Spleen (tissue), 11 donors: ENCODE results near the gene SORCS2. TPM values are rescaled to one million over a fixed set of nuclear protein-coding genes. Genes with fewer than 3 reads are reported as not detected.

ENCODE experiments used
- DNase-seq: peaks from one replicate; pipeline ENCODE4 v3.0.0-alpha.2; 2020
- H3K27ac ChIP-seq, 8 donors: fragments of 200-600 bp; sonication (generic) in 7 of 8; 1 replicate in 4 of 8; 2 replicates in 4 of 8; pipeline versions ENCODE4 v1.5.0 to v1.8.0; 2016 to 2021; ENCODE audit warnings: inconsistent platforms in 4 of 8, mild to moderate bottlenecking in 4 of 8, moderate library complexity in 1 of 8
- H3K27me3 ChIP-seq, 7 donors: fragments of 200-600 bp; sonication (generic) in 6 of 7; replicated peaks in 1 of 7; 1 replicate in 4 of 7; 2 replicates in 3 of 7; pipeline versions ENCODE4 v1.5.0 to v1.8.0; 2016 to 2021; ENCODE audit warnings: inconsistent platforms in 3 of 7, mild to moderate bottlenecking in 1 of 7
- H3K36me3 ChIP-seq, 6 donors: fragments of 200-600 bp; sonication (generic) in 5 of 6; 1 replicate in 4 of 6; 2 replicates in 2 of 6; pipeline versions ENCODE4 v1.5.0 to v1.8.0; 2016 to 2021; ENCODE audit warnings: inconsistent platforms in 2 of 6
- H3K4me1 ChIP-seq, 6 donors: fragments of 200-600 bp; sonication (generic) in 5 of 6; 1 replicate in 3 of 6; 2 replicates in 3 of 6; pipeline versions ENCODE4 v1.5.0 to v1.8.0; 2016 to 2021; ENCODE audit warnings: inconsistent platforms in 3 of 6
- H3K4me3 ChIP-seq, 8 donors: fragments of 200-600 bp; sonication (generic) in 7 of 8; 1 replicate in 4 of 8; 2 replicates in 4 of 8; pipeline versions ENCODE4 v1.5.0 to v1.8.0; 2016 to 2021; ENCODE audit warnings: inconsistent platforms in 4 of 8, mild to moderate bottlenecking in 4 of 8, moderate library complexity in 2 of 8
- H3K9me3 ChIP-seq, 8 donors: fragments of 200-600 bp; sonication (generic) in 7 of 8; 1 replicate in 4 of 8; 2 replicates in 4 of 8; pipeline versions ENCODE4 v1.5.0 to v1.8.0; 2016 to 2021; ENCODE audit warnings: inconsistent platforms in 4 of 8
- CTCF ChIP-seq, 11 experiments: fragments of 200-600 bp in 7 of 11; fragments of 450-650 bp in 4 of 11; sonication (generic) in 4 of 11; IDR thresholded peaks in 8 of 11; conservative IDR thresholded peaks in 3 of 11; 1 replicate in 7 of 11; 2 replicates in 4 of 11; pipeline versions ENCODE4 v1.4.0 to v1.8.0; 2016 to 2021; ENCODE audit warnings: antibody characterized with exemption in 11 of 11, inconsistent platforms in 4 of 11, mild to moderate bottlenecking in 1 of 11
- POLR2A ChIP-seq, 3 donors: fragments of 450-650 bp; IDR thresholded peaks; one replicate each; pipeline ENCODE4 v1.5.1; 2017; ENCODE audit warnings: antibody characterized with exemption in 3 of 3, mild to moderate bottlenecking in 1 of 3
- POLR2AphosphoS5 ChIP-seq, 3 donors: sonication (generic); formaldehyde crosslinking; IDR thresholded peaks; one replicate each; pipeline ENCODE4 v1.5.1; 2017; ENCODE audit warnings: antibody characterized with exemption in 3 of 3
- WGBS, 5 donors: extraction: QIAGEN DNeasy Blood & Tissue Kit in 3 of 5; methylation state at CpG; one replicate each; pipeline versions ENCODE4 v1.1.5 to v1.1.7; 2013 to 2018; 5-methylcytosine and 5-hydroxymethylcytosine counted together
- intact Hi-C: fragments of 100-400 bp; cut with DNase I; formaldehyde crosslinking; loops from one replicate; pipeline ENCODE4 v1.15.0; 2023; ENCODE audit warnings: low total_unique reads
- polyA plus RNA-seq, 3 donors: library from polyadenylated mRNA; stranded (reverse); fragments of 200-250 nt; gene quantifications; one replicate each; pipeline ENCODE4 v1.2.1, GENCODE V29; 2013
- total RNA-seq, 7 donors: library from RNA; depleted of rRNA in 3 of 7; stranded (reverse); fragments of >200 nt in 3 of 7; fragmentation: NEBNext Ultra II Directional in 4 of 7; extraction: Animal tissue kit (Norgen Biotek cat#: 25700) in 4 of 7; gene quantifications; one replicate each; pipeline versions ENCODE4 v1.1.0 to v1.2.1, GENCODE V29; 2016 to 2021
- donor health status: healthy with polysubstance abuse.
- donor health status: DM: no; HTN: no; CAD: no; lungs with moderate emphysema.
- donor health status: DM: no; HTN: no; CAD: no.
- donor health status: Bipolar disorder and iron deficiency.
- donor health status: healthy.
- donor health status: DM: no; HTN: no; CAD: no.
- donor health status: DM: yes; HTN: yes; CAD: no.

Gene SORCS2
- total and polyA plus RNA-seq, 10 donors: 0.33 to 1.6 (median 0.60) TPM

DNA sequence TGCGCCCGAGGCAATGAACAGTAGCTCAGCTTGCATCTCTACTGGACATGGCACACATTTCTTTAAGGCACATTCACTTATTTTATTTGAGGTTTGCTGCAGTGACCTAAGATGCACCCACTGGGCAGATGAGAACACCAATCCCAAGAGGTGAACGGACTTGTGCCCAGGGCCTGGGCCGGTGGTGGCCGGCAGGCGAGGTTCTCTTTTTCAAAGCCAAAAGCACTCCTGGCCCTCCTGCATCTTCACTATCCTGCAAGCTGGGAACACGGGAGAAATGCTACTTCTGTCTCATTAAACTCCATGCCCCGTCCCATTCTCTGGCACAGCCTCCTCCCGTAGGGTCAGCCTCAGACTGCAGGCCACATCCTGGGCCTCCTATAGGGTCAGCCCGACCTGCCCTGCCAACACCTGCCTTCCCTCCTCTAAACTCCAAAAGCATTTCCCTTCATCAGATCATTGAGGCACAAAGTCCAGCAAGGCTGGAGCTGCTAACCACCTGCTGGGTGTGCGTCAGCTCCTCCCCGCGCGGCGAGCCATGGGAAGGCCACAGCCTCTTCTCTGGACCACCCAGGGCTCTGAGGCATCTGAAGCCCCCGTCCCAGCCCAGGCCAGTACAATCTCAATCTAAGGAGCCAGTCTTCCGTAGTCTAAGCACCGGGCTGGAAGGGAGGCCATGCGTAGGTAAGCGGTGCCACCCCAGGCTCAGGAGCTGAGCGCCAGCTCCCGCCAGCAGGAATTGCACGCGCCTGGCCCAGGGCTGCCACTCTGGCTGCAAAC lies 581.3 kb downstream of the SORCS2 start:
- 83 to 94% (median 93%) methylated on average over 19 to 24 of the region's 24 CpGs for WGBS, 5 donors

DNA sequence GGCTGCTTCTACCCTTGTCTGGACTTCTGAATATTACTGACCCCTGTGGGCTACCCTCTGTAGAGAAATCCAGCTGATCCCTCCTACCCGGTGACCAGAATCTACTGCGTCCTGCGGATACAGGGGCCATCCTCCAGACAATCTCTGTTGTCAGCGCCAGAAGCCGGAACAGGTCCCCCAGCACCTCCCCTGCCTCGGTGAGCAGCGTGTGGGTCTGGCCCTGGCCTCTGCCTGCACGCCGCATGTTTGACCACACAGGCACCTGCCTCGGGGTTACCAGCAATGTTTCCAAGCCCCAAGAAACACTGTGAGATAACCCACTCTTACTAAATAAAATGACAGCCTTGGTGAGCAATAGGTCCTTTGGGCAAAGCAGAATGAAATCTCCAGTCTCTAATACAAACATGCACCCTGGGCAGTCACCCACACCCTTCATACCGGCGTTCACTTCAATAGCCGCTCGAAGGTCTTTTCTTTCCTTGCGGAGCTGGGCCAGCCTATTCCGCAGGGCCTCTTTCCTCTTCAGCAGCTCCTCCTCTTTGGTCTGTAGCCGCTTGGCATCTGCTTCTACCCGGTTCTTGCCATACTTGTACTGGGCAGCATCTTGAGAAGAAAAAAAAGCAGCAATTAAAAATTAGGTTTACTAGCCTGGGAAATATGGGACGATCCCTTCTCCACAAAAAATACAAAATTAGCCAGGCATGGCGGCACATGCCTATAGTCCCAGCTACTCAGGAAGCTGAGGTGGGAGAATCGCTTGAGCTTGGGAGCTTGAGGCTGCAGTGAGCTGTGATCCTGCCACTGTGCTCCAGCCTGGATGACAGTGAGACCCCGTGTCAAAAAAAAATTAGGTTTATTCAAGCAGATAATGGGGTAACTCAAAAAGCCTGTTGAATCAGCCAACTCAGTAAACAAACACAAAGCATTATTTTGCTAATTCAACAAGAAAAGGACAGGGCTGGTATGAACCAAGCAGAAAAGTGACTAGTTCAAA lies 582.3 kb downstream of the SORCS2 start:
- no peak overlapping the region for H3K27ac ChIP-seq
- no peaks in the 10 kb centered on the region for H3K9me3 ChIP-seq
- H3K36me3 ChIP-seq: peaks cover 0 to 84% (median 20%) of the 10 kb centered on the region in 6 donors
- DNase-seq: peak; percentile 61
- no peaks in the 10 kb centered on the region for H3K27me3 ChIP-seq
- WGBS, 5 donors: 91 to 93% (median 92%) methylated on average over 21 to 22 of the region's 22 CpGs
- peaks cover 0 to 20% (median 5%) of the 10 kb centered on the region in 6 donors for H3K4me1 ChIP-seq
- intact Hi-C loops: no loop called here
- H3K4me3 ChIP-seq: no peak overlapping the region
- TF ChIP-seq POLR2A (IDR thresholded peaks at IDR 0.05) (no peak), CTCF (IDR thresholded peaks at IDR 0.05 in 8 of 11, conservative IDR thresholded peaks at IDR 0.05 in 3 of 11) (no peak), POLR2AphosphoS5 (IDR thresholded peaks at IDR 0.05) (no peak)

More for the DNA sequence above, 581.3 kb downstream of the SORCS2 start:
- DNase-seq: peak; percentile 46
- peaks cover 0 to 93% (median 30%) of the 10 kb centered on the region in 6 donors for H3K36me3 ChIP-seq
- H3K4me1 ChIP-seq: peaks cover 0 to 16% (median 2%) of the 10 kb centered on the region in 6 donors
- no peaks in the 10 kb centered on the region for H3K9me3 ChIP-seq
- TF ChIP-seq POLR2A (IDR thresholded peaks at IDR 0.05) (no peak), CTCF (IDR thresholded peaks at IDR 0.05 in 8 of 11, conservative IDR thresholded peaks at IDR 0.05 in 3 of 11) (no peak), POLR2AphosphoS5 (IDR thresholded peaks at IDR 0.05) (no peak)
- H3K27me3 ChIP-seq: no peaks in the 10 kb centered on the region
- intact Hi-C loops: no loop called here
- peak overlapping the region in 1 of 8 donors; percentile 11 for H3K27ac ChIP-seq
- no peak overlapping the region for H3K4me3 ChIP-seq

GRCh38 chr4:7775396-7775795 lies 583.1 kb downstream of the SORCS2 start:
- intact Hi-C loops: no loop called here
- DNase-seq: peak; percentile 12
- TF ChIP-seq POLR2A (IDR thresholded peaks at IDR 0.05): no peak
- TF ChIP-seq POLR2AphosphoS5 (IDR thresholded peaks at IDR 0.05): no peak
- no peak for TF ChIP-seq CTCF (IDR thresholded peaks at IDR 0.05 in 8 of 11, conservative IDR thresholded peaks at IDR 0.05 in 3 of 11)
- H3K27me3 ChIP-seq: no peaks in the 10 kb centered on the region
- H3K4me3 ChIP-seq: no peak overlapping the region
- H3K4me1 ChIP-seq: peaks cover 0 to 21% (median 10%) of the 10 kb centered on the region in 6 donors
- no peak overlapping the region for H3K27ac ChIP-seq
- 85 to 96% (median 92%) methylated on average over 9 of the region's 9 CpGs for WGBS, 5 donors
- peaks cover 0 to 76% (median 16%) of the 10 kb centered on the region in 6 donors for H3K36me3 ChIP-seq
- no peaks in the 10 kb centered on the region for H3K9me3 ChIP-seq
